K562 (cell line): ENCODE measurements around the gene GSTO2. TPM values are rescaled to one million over a fixed set of nuclear protein-coding genes. Genes with fewer than 3 reads are reported as not detected.

ENCODE experiments used
- CBFA2T3 ChIP-seq: fragments of 450-650 bp; IDR thresholded peaks from 2 replicates; pipeline ENCODE4 v1.6.1; 2017
- CBX3 ChIP-seq, 2 experiments: IDR thresholded peaks; 1 replicate in 1 of 2; 2 replicates in 1 of 2; pipeline ENCODE4 v1.6.1; 2012; ENCODE audit warnings: inconsistent platforms in 2 of 2, low read length in 2 of 2, borderline replicate concordance in 1 of 2, control low read depth in 1 of 2
- CHD4 ChIP-seq: fragments of 200-600 bp; sonication (generic); IDR thresholded peaks from 3 replicates; pipeline ENCODE4 v1.6.1; 2012; ENCODE audit warnings: low read depth, mild to moderate bottlenecking, mixed read lengths, low read length, inconsistent platforms; ENCODE audit not compliant: insufficient read depth, insufficient replicate concordance, poor library complexity, severe bottlenecking
- FOS ChIP-seq: IDR thresholded peaks from 3 replicates; pipeline ENCODE4 v1.6.1; 2011; ENCODE audit not compliant: insufficient read length; ENCODE audit errors: extremely low read depth
- GATA2 ChIP-seq: sonication (generic); formaldehyde crosslinking; IDR thresholded peaks from 2 replicates; pipeline ENCODE4 v1.4.0; 2020; ENCODE audit warnings: mild to moderate bottlenecking, missing genetic modification reagents
- JUND ChIP-seq, 2 experiments: IDR thresholded peaks; 2 replicates in 1 of 2; 3 replicates in 1 of 2; pipeline ENCODE4 v1.6.1; 2011; ENCODE audit warnings: borderline replicate concordance in 2 of 2, low read depth in 2 of 2, low read length in 2 of 2, improper control_type of control experiment in 1 of 2, missing biosample characterization in 1 of 2, missing genetic modification characterization in 1 of 2, missing genetic modification reagents in 1 of 2
- KAT7 ChIP-seq: sonication (generic); formaldehyde crosslinking; IDR thresholded peaks from 2 replicates; pipeline ENCODE4 v1.8.0; 2022; ENCODE audit warnings: missing genetic modification reagents, mild to moderate bottlenecking, borderline replicate concordance
- MAFG ChIP-seq: fragments of 450-650 bp; conservative IDR thresholded peaks from 2 replicates; pipeline ENCODE4 v1.6.1; 2016; ENCODE audit warnings: missing genetic modification characterization, missing compliant biosample characterization
- MTA2 ChIP-seq: fragments of 450-650 bp; IDR thresholded peaks from 2 replicates; pipeline ENCODE4 v1.6.1; 2016; ENCODE audit warnings: low read depth
- MYNN ChIP-seq, 2 experiments: sonication (generic); formaldehyde crosslinking in 1 of 2; IDR thresholded peaks; 2 replicates each; pipeline versions ENCODE4 v1.5.0 to v1.6.1; 2016 to 2020; ENCODE audit warnings: antibody characterized with exemption in 1 of 2, missing genetic modification reagents in 1 of 2
- NCOR1 ChIP-seq: fragments of 450-650 bp; IDR thresholded peaks from 2 replicates; pipeline ENCODE4 v1.6.1; 2016; ENCODE audit warnings: mild to moderate bottlenecking, moderate library complexity
- PRPF4 ChIP-seq: fragments of 200-400 bp; formaldehyde crosslinking; IDR thresholded peaks from one replicate; pipeline ENCODE4 v1.6.1; 2017; ENCODE audit warnings: low read length, low read depth, mild to moderate bottlenecking; ENCODE audit not compliant: insufficient read depth, poor library complexity, severe bottlenecking
- SLC30A9 ChIP-seq: fragments of 250-450 bp; sonication (Bioruptor Pico); IDR thresholded peaks from 2 replicates; pipeline ENCODE4 v1.8.0; 2022; ENCODE audit warnings: mild to moderate bottlenecking, moderate library complexity
- TCF3 ChIP-seq: sonication (generic); formaldehyde crosslinking; IDR thresholded peaks from 2 replicates; pipeline ENCODE4 v1.4.0; 2020; ENCODE audit warnings: mild to moderate bottlenecking, missing genetic modification reagents
- TEAD4 ChIP-seq, 2 experiments: sonication (generic) in 1 of 2; formaldehyde crosslinking in 1 of 2; IDR thresholded peaks; 2 replicates each; pipeline versions ENCODE4 v1.6.1 to v1.8.0; 2012 to 2022; ENCODE audit warnings: borderline replicate concordance in 1 of 2, inconsistent platforms in 1 of 2, low read length in 1 of 2, mild to moderate bottlenecking in 1 of 2, missing genetic modification reagents in 1 of 2
- ZNF316 ChIP-seq: fragments of 450-650 bp; IDR thresholded peaks from 2 replicates; pipeline ENCODE4 v1.6.1; 2016
- ZNF324 ChIP-seq: fragments of 250-450 bp; sonication (Bioruptor Pico); IDR thresholded peaks from 2 replicates; pipeline ENCODE4 v1.4.0; 2020; ENCODE audit warnings: mild to moderate bottlenecking
- polyA plus RNA-seq, 8 experiments: library from polyadenylated mRNA; depleted of rRNA in 4 of 8; stranded (reverse) in 5 of 8; unstranded in 3 of 8; fragments of >200 nt; fragmentation: Nextera tagmentation in 2 of 8; fragmentation: Illumina TruSeq in 1 of 8; extraction: Ambion mirVana in 2 of 8; extraction: Trizol in 1 of 8; gene quantifications; 2 replicates each; pipeline versions ENCODE4 v1.2.1 to v1.2.3, GENCODE V29; 2011 to 2014; ENCODE audit warnings: inconsistent platforms in 1 of 8, missing spikeins in 1 of 8
- total RNA-seq, 7 experiments: library from RNA; depleted of rRNA in 6 of 7; stranded (reverse); fragments of >200 nt in 6 of 7; fragmentation: Illumina TruSeq in 2 of 7; extraction: Trizol in 2 of 7; gene quantifications; 2 replicates each; pipeline versions ENCODE4 v1.2.1 to v1.2.3, GENCODE V29; 2011 to 2021; ENCODE audit warnings: low replicate concordance in 1 of 7
- TF ChIP-seq, protein P1 (sequence below): sonication (generic); formaldehyde crosslinking; IDR thresholded peaks from 2 replicates; pipeline ENCODE4 v1.8.1; 2023; ENCODE audit warnings: mild to moderate bottlenecking, missing genetic modification reagents, moderate library complexity
- TF ChIP-seq, protein P2 (sequence below): fragments of 450-650 bp; IDR thresholded peaks from 2 replicates; pipeline ENCODE4 v1.6.1; 2017; ENCODE audit warnings: antibody characterized with exemption, mild to moderate bottlenecking

Gene GSTO2
- total and polyA plus RNA-seq, 9 of the 15 experiments (the other 6 are each of a cell fraction or from before 2014, with no cell fraction given), result 0.18 to 1.8 (median 0.90) TPM

DNA sequence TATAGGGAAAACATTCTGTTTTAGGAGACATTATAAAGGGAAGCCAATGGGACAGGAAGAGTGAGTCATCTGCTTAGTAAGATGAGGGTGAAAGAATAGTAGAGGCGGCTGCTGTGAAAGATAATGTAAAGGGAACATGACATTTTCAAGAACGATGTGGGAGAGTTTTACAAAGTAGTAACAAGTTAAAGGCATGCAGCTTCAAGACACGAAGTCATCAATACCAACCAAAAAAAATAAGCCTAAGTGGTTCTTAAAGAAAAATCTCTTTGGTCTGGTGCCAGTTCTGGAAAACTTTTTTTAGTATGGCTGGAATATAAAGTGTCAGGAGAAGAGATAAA, 8.2 kb upstream of the GSTO2 start (continued):
- TF ChIP-seq MYNN (IDR thresholded peaks at IDR 0.05) (no peak), MYNN (CRISPR knock-in tag; IDR thresholded peaks at IDR 0.05) (no peak), ZNF324 (CRISPR knock-in tag) (no peak), SLC30A9 (CRISPR knock-in tag) (no peak), KAT7 (no peak), MAFG (no peak), MTA2 (peak; percentile 36), NCOR1 (peak; percentile 57), PRPF4 (no peak), FOS (peak; percentile 37), ZNF316 (no peak), CBX3 (IDR thresholded peaks at IDR 0.05; ENCODE audit: borderline replicate concordance in 1 of 2, low read length in 2 of 2) (peak in 1 of 2 experiments; percentile 48; a peak in 1 of 3 replicates), TCF3 (CRISPR knock-in tag) (peak; percentile 74), GATA2 (CRISPR knock-in tag) (peak; percentile 20; the same call in 1 of the 2 replicates), CBFA2T3 (peak; percentile 81), TEAD4 (IDR thresholded peaks at IDR 0.05; ENCODE audit: low read length) (peak; percentile 61), TEAD4 (CRISPR knock-in tag; IDR thresholded peaks at IDR 0.05; ENCODE audit: borderline replicate concordance) (no peak), JUND (IDR thresholded peaks at IDR 0.05; ENCODE audit: borderline replicate concordance, low read depth, low read length) (peak; percentile 95), JUND (tag; IDR thresholded peaks at IDR 0.05; ENCODE audit: borderline replicate concordance, low read depth, low read length) (peak; percentile 88; the same call in 2 of the 3 replicates), CHD4 (no peak)
- TF ChIP-seq, protein P1, sequence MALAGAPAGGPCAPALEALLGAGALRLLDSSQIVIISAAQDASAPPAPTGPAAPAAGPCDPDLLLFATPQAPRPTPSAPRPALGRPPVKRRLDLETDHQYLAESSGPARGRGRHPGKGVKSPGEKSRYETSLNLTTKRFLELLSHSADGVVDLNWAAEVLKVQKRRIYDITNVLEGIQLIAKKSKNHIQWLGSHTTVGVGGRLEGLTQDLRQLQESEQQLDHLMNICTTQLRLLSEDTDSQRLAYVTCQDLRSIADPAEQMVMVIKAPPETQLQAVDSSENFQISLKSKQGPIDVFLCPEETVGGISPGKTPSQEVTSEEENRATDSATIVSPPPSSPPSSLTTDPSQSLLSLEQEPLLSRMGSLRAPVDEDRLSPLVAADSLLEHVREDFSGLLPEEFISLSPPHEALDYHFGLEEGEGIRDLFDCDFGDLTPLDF, result no peak
- TF ChIP-seq, protein P2, sequence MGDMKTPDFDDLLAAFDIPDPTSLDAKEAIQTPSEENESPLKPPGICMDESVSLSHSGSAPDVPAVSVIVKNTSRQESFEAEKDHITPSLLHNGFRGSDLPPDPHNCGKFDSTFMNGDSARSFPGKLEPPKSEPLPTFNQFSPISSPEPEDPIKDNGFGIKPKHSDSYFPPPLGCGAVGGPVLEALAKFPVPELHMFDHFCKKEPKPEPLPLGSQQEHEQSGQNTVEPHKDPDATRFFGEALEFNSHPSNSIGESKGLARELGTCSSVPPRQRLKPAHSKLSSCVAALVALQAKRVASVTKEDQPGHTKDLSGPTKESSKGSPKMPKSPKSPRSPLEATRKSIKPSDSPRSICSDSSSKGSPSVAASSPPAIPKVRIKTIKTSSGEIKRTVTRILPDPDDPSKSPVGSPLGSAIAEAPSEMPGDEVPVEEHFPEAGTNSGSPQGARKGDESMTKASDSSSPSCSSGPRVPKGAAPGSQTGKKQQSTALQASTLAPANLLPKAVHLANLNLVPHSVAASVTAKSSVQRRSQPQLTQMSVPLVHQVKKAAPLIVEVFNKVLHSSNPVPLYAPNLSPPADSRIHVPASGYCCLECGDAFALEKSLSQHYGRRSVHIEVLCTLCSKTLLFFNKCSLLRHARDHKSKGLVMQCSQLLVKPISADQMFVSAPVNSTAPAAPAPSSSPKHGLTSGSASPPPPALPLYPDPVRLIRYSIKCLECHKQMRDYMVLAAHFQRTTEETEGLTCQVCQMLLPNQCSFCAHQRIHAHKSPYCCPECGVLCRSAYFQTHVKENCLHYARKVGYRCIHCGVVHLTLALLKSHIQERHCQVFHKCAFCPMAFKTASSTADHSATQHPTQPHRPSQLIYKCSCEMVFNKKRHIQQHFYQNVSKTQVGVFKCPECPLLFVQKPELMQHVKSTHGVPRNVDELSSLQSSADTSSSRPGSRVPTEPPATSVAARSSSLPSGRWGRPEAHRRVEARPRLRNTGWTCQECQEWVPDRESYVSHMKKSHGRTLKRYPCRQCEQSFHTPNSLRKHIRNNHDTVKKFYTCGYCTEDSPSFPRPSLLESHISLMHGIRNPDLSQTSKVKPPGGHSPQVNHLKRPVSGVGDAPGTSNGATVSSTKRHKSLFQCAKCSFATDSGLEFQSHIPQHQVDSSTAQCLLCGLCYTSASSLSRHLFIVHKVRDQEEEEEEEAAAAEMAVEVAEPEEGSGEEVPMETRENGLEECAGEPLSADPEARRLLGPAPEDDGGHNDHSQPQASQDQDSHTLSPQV, result peak; percentile 86
